Measurements from ENCODE around the gene PHC3. TPM values are rescaled to one million over a fixed set of nuclear protein-coding genes. Genes with fewer than 3 reads are reported as not detected.
A peak's percentile ranks its signal among the peaks of the same experiment; 100 is the strongest.

PHC3 gene
- total and polyA plus RNA-seq, 2 donors (not counting 1 experiment from before 2014, with no cell fraction given), result 36.0 to 63.2 TPM

DNA sequence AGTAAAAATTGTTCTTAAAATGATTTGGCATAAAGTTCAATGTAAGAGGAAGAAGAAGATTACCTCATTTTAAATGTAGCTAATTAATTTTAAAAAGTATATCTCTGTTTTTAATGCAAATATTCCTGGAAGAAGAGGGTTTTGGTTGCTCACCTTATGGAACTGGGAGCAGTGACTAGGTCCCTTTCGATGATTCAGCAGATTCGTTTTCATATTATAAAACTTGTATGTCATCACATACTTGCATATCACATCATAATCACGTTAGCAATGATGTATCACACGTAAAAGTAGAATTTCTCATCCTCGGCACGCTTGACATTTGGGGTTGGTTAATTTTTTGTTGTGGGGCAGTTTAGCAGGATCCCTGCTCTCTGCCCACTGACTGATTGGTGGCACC is 96.1 kb downstream of the PHC3 start:
- Histone ChIP-seq H3K4me3 (replicated peaks in 1 of 4; ENCODE audit: control extremely low read depth in 1 of 4, insufficient read depth in 1 of 4, low read depth in 3 of 4, low read length in 4 of 4) (no peak overlapping the region), H3K9ac (ENCODE audit: insufficient read depth, low read length) (no peak overlapping the region), H4K20me1 (ENCODE audit: control insufficient read depth, extremely low read depth, insufficient read depth, low read length) (no peaks in the 10 kb centered on the region), H3K79me2 (ENCODE audit: control insufficient read depth, insufficient read depth, low read length) (no peaks in the 10 kb centered on the region), H2AFZ (ENCODE audit: low read length) (no peak overlapping the region), H3K27me3 (ENCODE audit: control insufficient read depth, insufficient read depth, low read length) (no peaks in the 10 kb centered on the region), H3K27ac (ENCODE audit: insufficient read depth, low read length) (no peak overlapping the region), H3K9me3 (ENCODE audit: control insufficient read depth, insufficient read depth, low read depth, low read length) (no peaks in the 10 kb centered on the region), H3K36me3 (ENCODE audit: control insufficient read depth, insufficient read depth, low read length) (no peaks in the 10 kb centered on the region), H3K4me2 (ENCODE audit: extremely low read depth, insufficient read depth, low read length) (no peak overlapping the region), H3K4me1 (ENCODE audit: control insufficient read depth, extremely low read depth, insufficient read depth, low read length) (no peaks in the 10 kb centered on the region)
- no peak for DNase-seq (ENCODE audit: low read depth in 2 of 2)
- no peak for TF ChIP-seq EZH2 (IDR thresholded peaks at IDR 0.05; ENCODE audit: low read length, missing control alignments)
- TF ChIP-seq, protein P1, sequence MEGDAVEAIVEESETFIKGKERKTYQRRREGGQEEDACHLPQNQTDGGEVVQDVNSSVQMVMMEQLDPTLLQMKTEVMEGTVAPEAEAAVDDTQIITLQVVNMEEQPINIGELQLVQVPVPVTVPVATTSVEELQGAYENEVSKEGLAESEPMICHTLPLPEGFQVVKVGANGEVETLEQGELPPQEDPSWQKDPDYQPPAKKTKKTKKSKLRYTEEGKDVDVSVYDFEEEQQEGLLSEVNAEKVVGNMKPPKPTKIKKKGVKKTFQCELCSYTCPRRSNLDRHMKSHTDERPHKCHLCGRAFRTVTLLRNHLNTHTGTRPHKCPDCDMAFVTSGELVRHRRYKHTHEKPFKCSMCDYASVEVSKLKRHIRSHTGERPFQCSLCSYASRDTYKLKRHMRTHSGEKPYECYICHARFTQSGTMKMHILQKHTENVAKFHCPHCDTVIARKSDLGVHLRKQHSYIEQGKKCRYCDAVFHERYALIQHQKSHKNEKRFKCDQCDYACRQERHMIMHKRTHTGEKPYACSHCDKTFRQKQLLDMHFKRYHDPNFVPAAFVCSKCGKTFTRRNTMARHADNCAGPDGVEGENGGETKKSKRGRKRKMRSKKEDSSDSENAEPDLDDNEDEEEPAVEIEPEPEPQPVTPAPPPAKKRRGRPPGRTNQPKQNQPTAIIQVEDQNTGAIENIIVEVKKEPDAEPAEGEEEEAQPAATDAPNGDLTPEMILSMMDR (conservative IDR thresholded peaks at IDR 0.05 in 1 of 2, IDR thresholded peaks at IDR 0.05 in 1 of 2; ENCODE audit: low read depth in 1 of 2, low read length in 2 of 2), result no peak

DNA sequence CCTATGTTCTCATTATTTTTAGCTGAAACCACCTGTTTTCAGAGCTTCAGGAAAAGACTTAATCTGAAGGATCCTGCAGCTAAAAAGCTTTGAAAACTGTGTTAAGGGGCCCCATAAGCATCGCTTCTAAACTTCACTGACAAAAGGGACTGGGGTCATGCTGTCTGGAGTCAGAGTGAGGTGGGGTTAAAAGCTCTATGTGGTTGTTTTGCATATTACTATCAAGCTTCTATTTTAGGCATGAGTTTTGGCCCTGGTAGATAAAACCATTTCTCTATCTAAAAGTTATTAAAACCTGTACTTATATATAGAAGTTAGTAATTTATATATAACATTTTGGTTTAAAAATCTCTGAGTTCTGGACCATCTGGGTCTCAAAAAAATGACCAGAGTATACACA is 98.2 kb downstream of the PHC3 start:
- H3K79me2 ChIP-seq (ENCODE audit: control insufficient read depth, insufficient read depth, low read length), result no peaks in the 10 kb centered on the region
- H3K4me1 ChIP-seq (ENCODE audit: control insufficient read depth, extremely low read depth, insufficient read depth, low read length), result no peaks in the 10 kb centered on the region
- no peak for DNase-seq (ENCODE audit: low read depth in 2 of 2)
- H3K27me3 ChIP-seq (ENCODE audit: control insufficient read depth, insufficient read depth, low read length), result no peaks in the 10 kb centered on the region
- TF ChIP-seq, protein P1 (conservative IDR thresholded peaks at IDR 0.05 in 1 of 2, IDR thresholded peaks at IDR 0.05 in 1 of 2; ENCODE audit: low read depth in 1 of 2, low read length in 2 of 2), result no peak
- TF ChIP-seq EZH2 (IDR thresholded peaks at IDR 0.05; ENCODE audit: low read length, missing control alignments), result no peak
- H3K9me3 ChIP-seq (ENCODE audit: control insufficient read depth, insufficient read depth, low read depth, low read length), result no peaks in the 10 kb centered on the region
- no peak overlapping the region for H2AFZ ChIP-seq (ENCODE audit: low read length)
- H4K20me1 ChIP-seq (ENCODE audit: control insufficient read depth, extremely low read depth, insufficient read depth, low read length), result no peaks in the 10 kb centered on the region
- no peak overlapping the region for H3K27ac ChIP-seq (ENCODE audit: insufficient read depth, low read length)
- H3K36me3 ChIP-seq (ENCODE audit: control insufficient read depth, insufficient read depth, low read length), result no peaks in the 10 kb centered on the region
- H3K4me3 ChIP-seq (replicated peaks in 1 of 4; ENCODE audit: control extremely low read depth in 1 of 4, insufficient read depth in 1 of 4, low read depth in 3 of 4, low read length in 4 of 4), result no peak overlapping the region
- H3K4me2 ChIP-seq (ENCODE audit: extremely low read depth, insufficient read depth, low read length), result no peak overlapping the region
- no peak overlapping the region for H3K9ac ChIP-seq (ENCODE audit: insufficient read depth, low read length)

DNA sequence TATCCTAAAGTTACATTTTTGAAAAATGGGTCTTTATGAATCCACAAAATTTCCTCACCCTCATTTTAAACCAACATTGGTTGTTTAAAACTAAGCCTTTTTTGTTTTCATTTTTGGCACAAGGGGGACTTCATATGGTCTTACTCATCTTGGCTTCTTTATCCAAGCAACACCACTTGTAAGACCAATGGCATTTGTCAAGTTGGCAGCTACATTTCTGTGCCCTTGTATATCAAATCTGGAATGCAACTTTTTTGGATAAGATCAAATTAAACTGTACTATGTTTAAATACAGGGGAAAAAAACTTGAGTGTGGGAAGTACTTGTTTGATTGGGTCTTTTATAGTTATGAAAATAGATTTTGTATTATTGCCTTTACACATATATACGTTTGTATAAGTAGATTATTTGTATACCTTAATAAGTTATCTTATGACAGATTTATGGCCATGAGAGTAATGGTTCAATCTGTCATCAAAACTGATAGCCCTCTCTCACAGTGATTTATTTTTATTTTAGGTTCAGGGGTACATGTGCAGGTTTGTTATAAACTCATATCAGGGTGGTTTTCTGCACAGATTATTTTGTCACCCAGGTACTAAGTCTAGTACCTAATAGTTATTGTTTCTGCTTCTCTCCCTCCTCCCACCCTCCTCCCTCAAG is 100.3 kb downstream of the PHC3 start:
- no peaks in the 10 kb centered on the region for H4K20me1 ChIP-seq (ENCODE audit: control insufficient read depth, extremely low read depth, insufficient read depth, low read length)
- TF ChIP-seq, protein P1 (conservative IDR thresholded peaks at IDR 0.05 in 1 of 2, IDR thresholded peaks at IDR 0.05 in 1 of 2; ENCODE audit: low read depth in 1 of 2, low read length in 2 of 2), result no peak
- no peak for TF ChIP-seq EZH2 (IDR thresholded peaks at IDR 0.05; ENCODE audit: low read length, missing control alignments)
- H2AFZ ChIP-seq (ENCODE audit: low read length), result no peak overlapping the region

More for the DNA sequence above, 100.3 kb downstream of the PHC3 start:
- H3K4me2 ChIP-seq (ENCODE audit: extremely low read depth, insufficient read depth, low read length), result no peak overlapping the region
- no peak overlapping the region for H3K9ac ChIP-seq (ENCODE audit: insufficient read depth, low read length)
- H3K27ac ChIP-seq (ENCODE audit: insufficient read depth, low read length), result no peak overlapping the region
- H3K27me3 ChIP-seq (ENCODE audit: control insufficient read depth, insufficient read depth, low read length), result no peaks in the 10 kb centered on the region
- H3K4me3 ChIP-seq (replicated peaks in 1 of 4; ENCODE audit: control extremely low read depth in 1 of 4, insufficient read depth in 1 of 4, low read depth in 3 of 4, low read length in 4 of 4), result no peak overlapping the region
- no peaks in the 10 kb centered on the region for H3K9me3 ChIP-seq (ENCODE audit: control insufficient read depth, insufficient read depth, low read depth, low read length)
- DNase-seq (ENCODE audit: low read depth in 2 of 2), result peak; percentile 59 to 85
- H3K36me3 ChIP-seq (ENCODE audit: control insufficient read depth, insufficient read depth, low read length), result no peaks in the 10 kb centered on the region
- H3K4me1 ChIP-seq (ENCODE audit: control insufficient read depth, extremely low read depth, insufficient read depth, low read length), result no peaks in the 10 kb centered on the region
- no peaks in the 10 kb centered on the region for H3K79me2 ChIP-seq (ENCODE audit: control insufficient read depth, insufficient read depth, low read length)
